HepG2 (cell line): Measurements from ENCODE around the gene SLC9A4. TPM values are rescaled to one million over a fixed set of nuclear protein-coding genes. Genes with fewer than 3 reads are reported as not detected.

Experiments used
- ATAC-seq: fragments of 200-7000 bp; cut with Tn5 transposase; 3 replicates; pipeline ENCODE4 v1.9.1; 2020; ENCODE audit warnings: mild to moderate bottlenecking, moderate library complexity
- BruUV-seq: library from RNA; stranded (reverse); fragments of 400-500 nt; replicated peaks from 2 replicates; lab custom pipeline; 2021; lab: Mats Ljungman, UMichigan
- CTCF ChIA-PET: fragments of 300-600 bp; formaldehyde crosslinking; extraction: SDS; loops from one replicate; lab custom pipeline; 2021; ENCODE audit warnings: low total read pairs, inconsistent platforms, low intra/inter-chr PET ratio; lab: Yijun Ruan, JAX
- POLR2A ChIA-PET: fragments of 350-600 bp; sonication (Branson Sonifier 250); formaldehyde crosslinking; loops from one replicate; lab custom pipeline; 2020; ENCODE audit warnings: antibody characterized with exemption, inconsistent platforms; lab: Yijun Ruan, JAX
- DNase-seq: peaks from one replicate; pipeline ENCODE4 v3.0.0-alpha.2; 2015; ENCODE audit warnings: low spot score
- FAIRE-seq: peaks from 3 replicates; lab custom pipeline; 2011; peaks lifted over from hg19 to GRCh38; lab: Jason Lieb, UNC
- H2AFZ ChIP-seq: one replicate; pipeline ENCODE4 v1.6.1; 2011; ENCODE audit warnings: low read length, inconsistent platforms
- H3K27ac ChIP-seq: fragments of 300-600 bp; 3 replicates; pipeline ENCODE4 v1.8.0; 2011; ENCODE audit warnings: mixed run types, mild to moderate bottlenecking, mixed read lengths, low read length, inconsistent platforms; ENCODE audit not compliant: insufficient read depth; ENCODE audit errors: extremely low read length
- H3K27me3 ChIP-seq, 2 experiments: fragments of 200-600 bp in 1 of 2; 2 replicates in 1 of 2; 3 replicates in 1 of 2; pipeline versions ENCODE4 v1.6.0 to v1.8.0; 2011; ENCODE audit warnings: low read length in 2 of 2, mild to moderate bottlenecking in 2 of 2, moderate library complexity in 2 of 2, inconsistent platforms in 1 of 2; ENCODE audit not compliant: insufficient read depth in 2 of 2, control insufficient read depth in 1 of 2
- H3K36me3 ChIP-seq, 2 experiments: fragments of 200-600 bp in 1 of 2; replicated peaks in 1 of 2; 2 replicates in 1 of 2; 3 replicates in 1 of 2; pipeline versions ENCODE4 v1.5.1 to v1.8.0; 2011; ENCODE audit warnings: low read length in 2 of 2, inconsistent platforms in 1 of 2; ENCODE audit not compliant: insufficient read depth in 2 of 2, control insufficient read depth in 1 of 2
- H3K4me1 ChIP-seq: 2 replicates; pipeline ENCODE4 v1.5.1; 2012; ENCODE audit warnings: low read length, inconsistent platforms; ENCODE audit not compliant: insufficient read depth
- H3K4me2 ChIP-seq: 2 replicates; pipeline ENCODE4 v1.6.0; 2011; ENCODE audit warnings: low read depth, low read length, inconsistent platforms
- H3K4me3 ChIP-seq, 3 experiments: fragments of 200-600 bp in 1 of 3; sonication (generic), shearing (Covaris generic) in 1 of 3; replicated peaks in 1 of 3; 2 replicates each; pipeline ENCODE4 v1.5.1; 2011 to 2016; ENCODE audit warnings: low read length in 3 of 3, inconsistent platforms in 2 of 3, low read depth in 2 of 3, mild to moderate bottlenecking in 2 of 3, control low read depth in 1 of 3, mixed read lengths in 1 of 3; ENCODE audit not compliant: insufficient read depth in 1 of 3
- H3K79me2 ChIP-seq: one replicate; pipeline ENCODE4 v1.6.1; 2011; ENCODE audit warnings: low read length, inconsistent platforms; ENCODE audit not compliant: insufficient read depth
- H3K9ac ChIP-seq: 2 replicates; pipeline ENCODE4 v1.6.0; 2011; ENCODE audit warnings: mild to moderate bottlenecking, low read depth, low read length, inconsistent platforms; ENCODE audit not compliant: insufficient read depth
- H3K9me3 ChIP-seq: 2 replicates; pipeline ENCODE4 v1.5.1; 2012; ENCODE audit warnings: mild to moderate bottlenecking, low read length
- H4K20me1 ChIP-seq: 2 replicates; pipeline ENCODE4 v1.6.0; 2011; ENCODE audit warnings: inconsistent platforms, mild to moderate bottlenecking, low read length, moderate library complexity; ENCODE audit not compliant: insufficient read depth
- ATF6 ChIP-seq: sonication (generic); formaldehyde crosslinking; conservative IDR thresholded peaks from 2 replicates; pipeline ENCODE4 v1.4.0; 2020; ENCODE audit warnings: missing genetic modification reagents
- CC2D1A ChIP-seq: sonication (generic); formaldehyde crosslinking; IDR thresholded peaks from 2 replicates; pipeline ENCODE4 v1.8.1; 2023; ENCODE audit warnings: mild to moderate bottlenecking, missing genetic modification reagents
- ELF3 ChIP-seq: IDR thresholded peaks from 2 replicates; pipeline ENCODE4 v1.6.1; 2016; ENCODE audit warnings: missing genetic modification reagents, missing compliant biosample characterization
- GATAD1 ChIP-seq: IDR thresholded peaks from 2 replicates; pipeline ENCODE4 v1.6.1; 2016; ENCODE audit warnings: missing genetic modification reagents, missing compliant biosample characterization
- IKZF1 ChIP-seq: fragments of 450-650 bp; IDR thresholded peaks from 2 replicates; pipeline ENCODE4 v1.7.1; 2016
- RNF2 ChIP-seq: fragments of 450-650 bp; conservative IDR thresholded peaks from 2 replicates; pipeline ENCODE4 v1.6.1; 2016; ENCODE audit warnings: low read depth
- ZNF30 ChIP-seq: sonication (generic); formaldehyde crosslinking; IDR thresholded peaks from 2 replicates; pipeline ENCODE4 v1.5.0; 2020; ENCODE audit warnings: mild to moderate bottlenecking, missing genetic modification reagents
- ZNF513 ChIP-seq: sonication (generic); formaldehyde crosslinking; conservative IDR thresholded peaks from 2 replicates; pipeline ENCODE4 v1.5.0; 2020; ENCODE audit warnings: missing genetic modification reagents
- ZNF530 ChIP-seq: sonication (generic); formaldehyde crosslinking; IDR thresholded peaks from 2 replicates; pipeline ENCODE4 v1.5.0; 2020; ENCODE audit warnings: low read depth, mild to moderate bottlenecking, missing genetic modification reagents
- ZNF556 ChIP-seq: sonication (generic); formaldehyde crosslinking; IDR thresholded peaks from 2 replicates; pipeline ENCODE4 v1.4.0; 2020; ENCODE audit warnings: mild to moderate bottlenecking, missing genetic modification reagents, borderline replicate concordance
- ZNF713 ChIP-seq: sonication (generic); formaldehyde crosslinking; IDR thresholded peaks from 2 replicates; pipeline ENCODE4 v1.4.0; 2020; ENCODE audit warnings: mild to moderate bottlenecking, missing genetic modification reagents
- ZSCAN9 ChIP-seq: IDR thresholded peaks from 2 replicates; pipeline ENCODE4 v1.6.1; 2016; ENCODE audit warnings: borderline replicate concordance
- WGBS: methylation state at CpG from one replicate; pipeline ENCODE4 v1.1.6; 2017; ENCODE audit warnings: low lambda C conversion rate; 5-methylcytosine and 5-hydroxymethylcytosine counted together
- in situ Hi-C: cut with HindIII; loops from 2 replicates; pipeline ENCODE4 v1.10.0; 2017; ENCODE audit warnings: low pct_unique_long_range_greater_than_20kb; ENCODE audit not compliant: extremely low pct_ligation_motif_present
- intact Hi-C: fragments of 100-400 bp; cut with micrococcal nuclease; formaldehyde crosslinking; loops from one replicate; pipeline ENCODE4 v1.10.0; 2022; ENCODE audit not compliant: unreplicated experiment
- polyA plus RNA-seq, 8 experiments: library from polyadenylated mRNA; depleted of rRNA in 3 of 8; stranded (reverse) in 7 of 8; unstranded in 1 of 8; fragments of >200 nt; fragmentation: Illumina TruSeq in 4 of 8; extraction: Trizol in 4 of 8; gene quantifications; 2 replicates each; pipeline versions ENCODE4 v1.2.1 to v1.2.3, GENCODE V29; 2011 to 2016; ENCODE audit warnings: low read depth in 4 of 8, missing spikeins in 1 of 8, mixed read lengths in 1 of 8; ENCODE audit not compliant: insufficient read depth in 1 of 8
- total RNA-seq, 5 experiments: library from RNA; depleted of rRNA; stranded (reverse); fragments of >200 nt; fragmentation: Illumina TruSeq; extraction: Trizol; gene quantifications; 2 replicates each; pipeline ENCODE4 v1.2.3, GENCODE V29; 2016; ENCODE audit warnings: low read depth in 1 of 5

Gene SLC9A4
- total and polyA plus RNA-seq, 2 of the 13 experiments (the other 11 are each of a cell fraction or from before 2014, with no cell fraction given), result not detected

DNA sequence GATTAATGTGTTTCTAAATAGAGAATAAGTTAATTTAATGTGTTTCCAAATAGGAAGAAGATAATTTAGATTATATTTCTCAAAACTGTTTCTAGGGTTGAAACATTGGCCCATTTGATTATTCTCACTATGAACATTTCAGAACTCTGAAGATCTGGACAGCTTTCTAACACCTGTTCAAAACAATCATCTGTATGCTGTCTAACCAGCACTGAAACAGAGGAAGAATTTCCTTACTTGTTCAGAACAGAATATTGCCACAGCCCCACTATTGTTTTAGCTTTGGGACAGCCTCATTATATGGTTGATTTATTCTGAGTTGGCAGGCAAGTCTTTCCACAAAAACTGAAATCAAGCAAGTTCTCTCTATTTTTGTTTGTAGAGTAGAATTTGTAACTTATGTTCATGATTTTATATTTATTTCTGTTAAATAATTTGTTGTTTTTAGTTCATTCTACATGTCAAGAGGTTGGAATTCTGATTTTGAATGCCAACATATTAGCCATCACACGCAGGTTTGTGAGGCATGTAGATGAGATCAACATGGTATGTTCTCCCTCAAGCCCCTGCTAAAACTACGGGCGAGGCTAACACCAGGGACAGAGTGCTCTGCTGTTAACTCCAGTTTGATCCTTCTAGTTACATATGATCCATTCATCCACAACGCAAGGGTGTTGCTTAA is 38.9 kb upstream of the SLC9A4 start:
- Histone ChIP-seq H4K20me1 (no peaks in the 10 kb centered on the region), H3K9me3 (no peaks in the 10 kb centered on the region), H3K27me3 (no peaks in the 10 kb centered on the region; a peak in 2 of 5 replicates), H3K9ac (no peak overlapping the region), H3K79me2 (no peaks in the 10 kb centered on the region), H3K27ac (no peak overlapping the region), H3K4me1 (no peaks in the 10 kb centered on the region)
- POLR2A ChIA-PET, result no interaction called here
- in situ Hi-C loops (no loop called here), intact Hi-C loops (no loop called here)
- 22% methylated on average over 4 of the region's 4 CpGs for WGBS
- CTCF ChIA-PET, result no interaction called here
- DNase-seq, result no peak
- no TSS peak for BruUV-seq
- TF ChIP-seq ZNF30 (CRISPR knock-in tag) (no peak), ZSCAN9 (CRISPR knock-in tag) (no peak), ZNF530 (no peak), ZNF713 (CRISPR knock-in tag) (no peak), ATF6 (CRISPR knock-in tag) (no peak), ZNF513 (CRISPR knock-in tag) (no peak), GATAD1 (CRISPR knock-in tag) (no peak), ZNF556 (CRISPR knock-in tag) (no peak), CC2D1A (CRISPR knock-in tag) (no peak), IKZF1 (no peak), RNF2 (no peak), ELF3 (no peak)
- TF ChIP-seq, all 625 proteins: peak for 0
- Histone ChIP-seq H3K36me3 (no peaks in the 10 kb centered on the region), H2AFZ (no peak overlapping the region), H3K4me3 (no peak overlapping the region), H3K4me2 (no peak overlapping the region)
- ATAC-seq, result no peak
- no peak for FAIRE-seq
